Endothelial cell of umbilical vein (primary cell): ENCODE measurements around the gene TOB1. TPM values are rescaled to one million over a fixed set of nuclear protein-coding genes. Genes with fewer than 3 reads are reported as not detected.

ENCODE experiments used
- BruUV-seq: library from RNA; stranded (reverse); fragments of 400-500 nt; replicated peaks from 2 replicates; lab custom pipeline; 2021; lab: Mats Ljungman, UMichigan
- CTCF ChIA-PET: fragments of 300-600, 350-600 bp; sonication (Branson Sonifier 250); formaldehyde crosslinking; loops from one replicate; lab custom pipeline; 2021; ENCODE audit warnings: antibody characterized with exemption, inconsistent platforms; lab: Charles Lee
- POLR2A ChIA-PET: fragments of 300-600, 350-600 bp; sonication (Branson Sonifier 250); formaldehyde crosslinking; loops from one replicate; lab custom pipeline; 2021; ENCODE audit warnings: antibody characterized with exemption, inconsistent platforms; lab: Charles Lee
- DNase-seq: peaks from one replicate; pipeline ENCODE4 v3.0.0-alpha.2; 2011; ENCODE audit warnings: low read depth, low spot score
- FAIRE-seq: peaks from 2 replicates; lab custom pipeline; 2011; peaks lifted over from hg19 to GRCh38; lab: Jason Lieb, UNC
- H2AFZ ChIP-seq: 2 replicates; pipeline ENCODE4 v1.6.0; 2012; ENCODE audit warnings: low read depth, low read length, control low read depth, inconsistent platforms
- H3K27ac ChIP-seq: 2 replicates; pipeline ENCODE4 v1.5.1; 2011; ENCODE audit warnings: low read depth, mild to moderate bottlenecking, control low read depth, low read length, moderate library complexity; ENCODE audit not compliant: insufficient read depth
- H3K27me3 ChIP-seq, 2 experiments: 2 replicates each; pipeline versions ENCODE4 v1.6.0 to v1.6.1; 2011; ENCODE audit warnings: low read length in 2 of 2, mixed read lengths in 1 of 2; ENCODE audit not compliant: control insufficient read depth in 2 of 2, insufficient read depth in 2 of 2
- H3K36me3 ChIP-seq, 2 experiments: 2 replicates in 1 of 2; 3 replicates in 1 of 2; pipeline ENCODE4 v1.5.1; 2011; ENCODE audit warnings: low read length in 2 of 2, mild to moderate bottlenecking in 1 of 2, moderate library complexity in 1 of 2; ENCODE audit not compliant: control insufficient read depth in 2 of 2, insufficient read depth in 2 of 2; ENCODE audit errors: extremely low read depth in 1 of 2
- H3K4me1 ChIP-seq: 3 replicates; pipeline ENCODE4 v1.5.1; 2011; ENCODE audit warnings: mild to moderate bottlenecking, low read length; ENCODE audit not compliant: control insufficient read depth, insufficient read depth; ENCODE audit errors: extremely low read depth
- H3K4me2 ChIP-seq: 2 replicates; pipeline ENCODE4 v1.6.1; 2011; ENCODE audit warnings: low read length, control low read depth, mixed read lengths; ENCODE audit not compliant: insufficient read depth
- H3K4me3 ChIP-seq, 3 experiments: fragments of 200-600 bp in 1 of 3; sonication (generic), shearing (Covaris generic) in 1 of 3; replicated peaks in 1 of 3; 2 replicates each; pipeline ENCODE4 v1.5.1; 2011 to 2016; ENCODE audit warnings: control low read depth in 3 of 3, low read length in 3 of 3, mild to moderate bottlenecking in 2 of 3, inconsistent platforms in 1 of 3, low read depth in 1 of 3, moderate library complexity in 1 of 3; ENCODE audit not compliant: insufficient read depth in 1 of 3
- H3K79me2 ChIP-seq: 2 replicates; pipeline ENCODE4 v1.6.0; 2012; ENCODE audit warnings: low read length, inconsistent platforms; ENCODE audit not compliant: control insufficient read depth, insufficient read depth
- H3K9ac ChIP-seq: replicated peaks from 2 replicates; pipeline ENCODE3; 2011; ENCODE audit warnings: low read length, control low read depth; ENCODE audit not compliant: insufficient read depth; ENCODE audit errors: extremely low read depth
- H3K9me1 ChIP-seq: replicated peaks from 3 replicates; pipeline ENCODE4 v1.6.0; 2011; ENCODE audit warnings: mild to moderate bottlenecking, low read length; ENCODE audit not compliant: control insufficient read depth, insufficient read depth; ENCODE audit errors: extremely low read depth
- H3K9me3 ChIP-seq: replicated peaks from 2 replicates; pipeline ENCODE4 v1.5.1; 2012; ENCODE audit warnings: low read length, inconsistent platforms; ENCODE audit not compliant: control insufficient read depth, insufficient read depth
- H4K20me1 ChIP-seq: replicated peaks from 2 replicates; pipeline ENCODE3; 2011; ENCODE audit warnings: mild to moderate bottlenecking, low read length; ENCODE audit not compliant: control insufficient read depth, insufficient read depth; ENCODE audit errors: extremely low read depth
- EZH2 ChIP-seq: IDR thresholded peaks from 2 replicates; pipeline ENCODE4 v1.6.1; 2012; ENCODE audit warnings: borderline replicate concordance, low read depth, mild to moderate bottlenecking, moderate library complexity, low read length, inconsistent platforms; ENCODE audit not compliant: severe bottlenecking
- FOS ChIP-seq: IDR thresholded peaks from 2 replicates; pipeline ENCODE4 v1.6.1; 2011; ENCODE audit warnings: mild to moderate bottlenecking, low read length, moderate library complexity, borderline replicate concordance; ENCODE audit not compliant: insufficient read depth
- JUN ChIP-seq: IDR thresholded peaks from 2 replicates; pipeline ENCODE4 v1.6.1; 2011; ENCODE audit warnings: borderline replicate concordance, low read depth; ENCODE audit not compliant: insufficient read length, insufficient read depth
- MYC ChIP-seq: IDR thresholded peaks from one replicate; pipeline ENCODE4 v1.6.1; 2011; ENCODE audit warnings: mild to moderate bottlenecking, low read depth, low read length
- POLR2A ChIP-seq: IDR thresholded peaks from 2 replicates; pipeline ENCODE4 v1.6.1; 2012; ENCODE audit warnings: low read depth, mild to moderate bottlenecking, control low read depth, low read length
- POLR2AphosphoS5 ChIP-seq: IDR thresholded peaks from 2 replicates; pipeline ENCODE4 v1.6.1; 2012; ENCODE audit warnings: low read depth, mild to moderate bottlenecking, control low read depth, low read length, moderate library complexity; ENCODE audit not compliant: insufficient read depth
- dilution Hi-C: fragments of 300-500 bp; cut with MboI; formaldehyde crosslinking; loops from one replicate; pipeline ENCODE4 v1.15.0; 2019; ENCODE audit warnings: low sequenced_read_pairs; ENCODE audit not compliant: extremely low pct_ligation_motif_present
- intact Hi-C: fragments of 100-400 bp; cut with micrococcal nuclease; formaldehyde crosslinking; loops from one replicate; pipeline ENCODE4 v1.10.0; 2022
- polyA plus RNA-seq, 4 experiments: library from polyadenylated mRNA; depleted of rRNA in 3 of 4; stranded (reverse) in 3 of 4; unstranded in 1 of 4; fragments of >200 nt; gene quantifications; 2 replicates each; pipeline versions ENCODE4 v1.2.1 to v1.2.3, GENCODE V29; 2011 to 2012; ENCODE audit warnings: missing spikeins in 1 of 4
- total RNA-seq: library from RNA; stranded (reverse); gene quantifications from 2 replicates; pipeline ENCODE4 v1.2.3, GENCODE V29; 2021
- TF ChIP-seq, protein P1 (sequence below), 2 donors: IDR thresholded peaks; 1 replicate in 1 of 2; 2 replicates in 1 of 2; pipeline ENCODE4 v1.5.1; 2011; ENCODE audit warnings: low read length in 2 of 2, mild to moderate bottlenecking in 2 of 2, moderate library complexity in 2 of 2, control low read depth in 1 of 2, inconsistent platforms in 1 of 2, low read depth in 1 of 2; ENCODE audit not compliant: insufficient read depth in 1 of 2; ENCODE audit errors: extremely low read depth in 1 of 2
- TF ChIP-seq, protein P2 (sequence below): IDR thresholded peaks from 2 replicates; pipeline ENCODE4 v1.6.1; 2011; ENCODE audit not compliant: insufficient read depth, insufficient read length

TOB1 gene
- total and polyA plus RNA-seq, 2 donors (not counting 3 experiments of a cell fraction or from before 2014, with no cell fraction given), result 3.3 to 12.9 TPM

DNA sequence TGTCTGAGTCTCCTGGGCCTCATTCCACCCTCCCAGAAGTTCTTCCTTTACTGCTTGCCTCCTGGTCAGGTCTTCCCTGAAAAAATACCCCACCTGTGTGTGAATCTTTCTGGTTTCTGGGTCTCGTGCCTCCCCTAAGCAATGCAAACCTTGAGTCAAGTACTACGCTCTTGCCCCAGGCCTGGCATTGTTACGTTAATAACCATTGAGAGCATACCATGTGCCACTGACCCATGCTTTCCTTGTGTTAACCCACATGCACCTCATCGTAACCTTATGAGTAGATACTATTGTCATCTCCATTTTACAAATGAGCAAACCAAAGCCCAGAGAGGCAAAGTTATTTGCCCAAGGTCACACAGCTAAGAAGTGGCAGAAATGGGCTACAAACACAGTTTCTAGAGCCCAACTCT is 25.4 kb upstream of the TOB1 start:
- ChIA-PET POLR2A (interaction anchor here (0.6 kb wide), 1 partner anchor 16 kb away, joined by 4 read pairs; no protein-coding TSS in a partner anchor), CTCF (interaction anchor here (0.6 to 1.5 kb wide), 2 partner anchors 40 to 44 kb away, joined by 3 to 4 read pairs; no protein-coding TSS in a partner anchor)

DNA sequence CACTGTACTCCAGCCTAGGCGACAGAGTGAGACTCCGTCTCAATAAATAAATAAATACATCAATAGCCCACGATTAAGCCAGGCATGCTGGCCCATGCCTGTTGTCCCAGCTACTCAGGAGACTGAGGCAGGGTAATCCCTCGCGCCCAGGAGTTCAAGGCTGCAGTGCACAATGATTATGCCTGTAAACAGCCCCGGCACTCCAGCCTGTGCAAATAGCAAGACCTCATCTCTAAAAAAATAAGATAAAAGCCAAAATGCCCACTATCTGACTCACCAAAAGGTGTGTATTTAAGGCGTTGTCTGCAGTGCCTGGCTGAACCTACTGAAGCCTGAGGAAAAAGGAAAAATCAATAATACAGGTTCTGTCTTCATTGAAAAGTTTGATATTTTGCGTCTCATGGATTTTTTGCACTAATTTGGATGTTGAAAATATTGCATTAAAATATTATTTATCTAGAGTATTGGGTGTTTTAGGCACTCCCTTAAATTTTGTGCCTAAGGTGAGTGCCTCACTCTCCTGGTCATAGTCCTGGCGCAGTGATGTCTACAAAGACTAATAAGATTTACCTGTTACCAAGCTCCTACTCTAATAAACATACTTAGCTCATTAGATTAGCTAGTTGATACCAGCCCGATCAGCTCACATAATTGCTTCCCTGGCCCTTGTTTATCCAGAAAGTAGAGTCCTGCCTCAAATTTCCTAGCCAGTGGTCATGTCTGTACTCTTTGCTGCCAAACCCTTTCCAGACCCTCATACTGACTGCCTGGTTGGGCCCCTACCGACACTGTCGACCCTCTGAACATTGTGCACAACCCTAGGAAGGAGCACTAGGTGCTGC is 24.7 kb upstream of the TOB1 start:
- ChIA-PET POLR2A (interaction anchor here (0.6 kb wide), 1 partner anchor 16 kb away, joined by 4 read pairs; no protein-coding TSS in a partner anchor), CTCF (no interaction called here)
- no peak overlapping the region for H3K4me2 ChIP-seq
- no peaks in the 10 kb centered on the region for H4K20me1 ChIP-seq
- H3K9me1 ChIP-seq, result no peaks in the 10 kb centered on the region
- no peak overlapping the region for H2AFZ ChIP-seq
- H3K27me3 ChIP-seq, result peaks cover 4 to 9% of the 10 kb centered on the region in 2 experiments
- FAIRE-seq (no peak), DNase-seq (no peak)
- H3K36me3 ChIP-seq, result no peaks in the 10 kb centered on the region
- no peak overlapping the region for H3K27ac ChIP-seq
- H3K4me1 ChIP-seq, result no peaks in the 10 kb centered on the region
- H3K9ac ChIP-seq, result no peak overlapping the region
- H3K4me3 ChIP-seq, result no peak overlapping the region
- TF ChIP-seq JUN (no peak), POLR2A (no peak), MYC (no peak), FOS (no peak), POLR2AphosphoS5 (no peak), EZH2 (no peak)
- TF ChIP-seq, protein P1, sequence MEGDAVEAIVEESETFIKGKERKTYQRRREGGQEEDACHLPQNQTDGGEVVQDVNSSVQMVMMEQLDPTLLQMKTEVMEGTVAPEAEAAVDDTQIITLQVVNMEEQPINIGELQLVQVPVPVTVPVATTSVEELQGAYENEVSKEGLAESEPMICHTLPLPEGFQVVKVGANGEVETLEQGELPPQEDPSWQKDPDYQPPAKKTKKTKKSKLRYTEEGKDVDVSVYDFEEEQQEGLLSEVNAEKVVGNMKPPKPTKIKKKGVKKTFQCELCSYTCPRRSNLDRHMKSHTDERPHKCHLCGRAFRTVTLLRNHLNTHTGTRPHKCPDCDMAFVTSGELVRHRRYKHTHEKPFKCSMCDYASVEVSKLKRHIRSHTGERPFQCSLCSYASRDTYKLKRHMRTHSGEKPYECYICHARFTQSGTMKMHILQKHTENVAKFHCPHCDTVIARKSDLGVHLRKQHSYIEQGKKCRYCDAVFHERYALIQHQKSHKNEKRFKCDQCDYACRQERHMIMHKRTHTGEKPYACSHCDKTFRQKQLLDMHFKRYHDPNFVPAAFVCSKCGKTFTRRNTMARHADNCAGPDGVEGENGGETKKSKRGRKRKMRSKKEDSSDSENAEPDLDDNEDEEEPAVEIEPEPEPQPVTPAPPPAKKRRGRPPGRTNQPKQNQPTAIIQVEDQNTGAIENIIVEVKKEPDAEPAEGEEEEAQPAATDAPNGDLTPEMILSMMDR (IDR thresholded peaks at IDR 0.05; ENCODE audit: extremely low read depth in 1 of 2, insufficient read depth in 1 of 2, low read depth in 1 of 2, low read length in 2 of 2), result no peak
- TF ChIP-seq, protein P2, sequence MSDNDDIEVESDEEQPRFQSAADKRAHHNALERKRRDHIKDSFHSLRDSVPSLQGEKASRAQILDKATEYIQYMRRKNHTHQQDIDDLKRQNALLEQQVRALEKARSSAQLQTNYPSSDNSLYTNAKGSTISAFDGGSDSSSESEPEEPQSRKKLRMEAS, result no peak
- H3K79me2 ChIP-seq, result no peaks in the 10 kb centered on the region
- intact Hi-C loops, result no loop called here
- dilution Hi-C loops, result no loop called here
- H3K9me3 ChIP-seq, result no peaks in the 10 kb centered on the region
- no TSS peak for BruUV-seq

More for the DNA sequence above, 25.4 kb upstream of the TOB1 start:
- no peaks in the 10 kb centered on the region for H3K36me3 ChIP-seq
- H3K4me1 ChIP-seq, result no peaks in the 10 kb centered on the region
- FAIRE-seq (peak; percentile 12), DNase-seq (no peak)
- no peaks in the 10 kb centered on the region for H3K9me1 ChIP-seq
- no peak overlapping the region for H2AFZ ChIP-seq
- peaks cover 4 to 9% of the 10 kb centered on the region in 2 experiments for H3K27me3 ChIP-seq
- H3K4me2 ChIP-seq, result no peak overlapping the region
- no peak overlapping the region for H3K4me3 ChIP-seq
- no peak overlapping the region for H3K9ac ChIP-seq
- no peak overlapping the region for H3K27ac ChIP-seq
- dilution Hi-C loops (no loop called here), intact Hi-C loops (no loop called here)
- H4K20me1 ChIP-seq, result no peaks in the 10 kb centered on the region
- BruUV-seq, result no TSS peak
- H3K9me3 ChIP-seq, result no peaks in the 10 kb centered on the region
- H3K79me2 ChIP-seq, result no peaks in the 10 kb centered on the region
- TF ChIP-seq EZH2, result no peak
- no peak for TF ChIP-seq POLR2AphosphoS5
- TF ChIP-seq, protein P2, result no peak
